K562 (cell line): Measurements from ENCODE around the gene NFATC2. TPM values are rescaled to one million over a fixed set of nuclear protein-coding genes. Genes with fewer than 3 reads are reported as not detected.

Source experiments
- ATAC-seq: fragments of 200-7000 bp; cut with Tn5 transposase; 3 replicates; pipeline ENCODE4 v1.9.1; 2020; ENCODE audit warnings: moderate library complexity
- BruUV-seq: library from RNA; stranded (reverse); fragments of 400-500 nt; replicated peaks from 2 replicates; lab custom pipeline; 2021; lab: Mats Ljungman, UMichigan
- CTCF ChIA-PET: fragments of 300-600 bp; formaldehyde crosslinking; extraction: SDS; loops from one replicate; lab custom pipeline; 2021; ENCODE audit warnings: low intra/inter-chr PET ratio; lab: Yijun Ruan, JAX
- POLR2A ChIA-PET: fragments of 300-600, 350-650 bp; sonication (Branson Sonifier 250); formaldehyde crosslinking; extraction: SDS; loops from one replicate; lab custom pipeline; 2021; ENCODE audit warnings: antibody characterized with exemption, inconsistent platforms; lab: Yijun Ruan, JAX
- DNase-seq, 4 experiments: peaks; one replicate each; pipeline versions ENCODE4 v3.0.0 to v3.0.0-alpha.2; 2011 to 2018; ENCODE audit warnings: low spot score in 3 of 4, mixed read lengths in 3 of 4; ENCODE audit errors: extremely low read depth in 1 of 4
- FAIRE-seq: peaks from 2 replicates; lab custom pipeline; 2011; peaks lifted over from hg19 to GRCh38; lab: Jason Lieb, UNC
- H2AFZ ChIP-seq: 2 replicates; pipeline ENCODE4 v1.6.0; 2011; ENCODE audit warnings: low read depth, low read length, control low read depth, inconsistent platforms
- H3K27ac ChIP-seq: fragments of 200-600 bp; 3 replicates; pipeline ENCODE4 v1.8.0; 2011; ENCODE audit warnings: low read depth, mild to moderate bottlenecking, control low read depth, inconsistent platforms, low read length, moderate library complexity, mixed read lengths; ENCODE audit errors: extremely low read depth
- H3K27me3 ChIP-seq, 2 experiments: fragments of 300-600 bp in 1 of 2; 2 replicates in 1 of 2; 3 replicates in 1 of 2; pipeline versions ENCODE4 v1.6.0 to v1.8.0; 2011; ENCODE audit warnings: inconsistent platforms in 2 of 2, low read length in 2 of 2, mild to moderate bottlenecking in 1 of 2, mixed read lengths in 1 of 2, moderate library complexity in 1 of 2; ENCODE audit not compliant: control insufficient read depth in 2 of 2, insufficient read depth in 2 of 2
- H3K36me3 ChIP-seq: fragments of 300-600 bp; 3 replicates; pipeline ENCODE4 v1.8.0; 2011; ENCODE audit warnings: mild to moderate bottlenecking, low read length, inconsistent platforms; ENCODE audit not compliant: control insufficient read depth, insufficient read depth
- H3K4me1 ChIP-seq, 2 experiments: fragments of 200-600 bp in 1 of 2; replicated peaks in 1 of 2; 2 replicates in 1 of 2; 3 replicates in 1 of 2; pipeline versions ENCODE4 v1.5.1 to v1.8.0; 2011; ENCODE audit warnings: inconsistent platforms in 2 of 2, low read length in 2 of 2, mild to moderate bottlenecking in 1 of 2, mixed read lengths in 1 of 2, moderate library complexity in 1 of 2; ENCODE audit not compliant: control insufficient read depth in 2 of 2, insufficient read depth in 2 of 2
- H3K4me2 ChIP-seq: 2 replicates; pipeline ENCODE4 v1.6.1; 2011; ENCODE audit warnings: low read length, control low read depth, inconsistent platforms, mixed read lengths; ENCODE audit not compliant: insufficient read depth
- H3K4me3 ChIP-seq: fragments of 200-600 bp; sonication (generic), shearing (Covaris generic); 2 replicates; pipeline ENCODE4 v1.5.1; 2016; ENCODE audit warnings: control low read depth, inconsistent platforms
- H3K79me2 ChIP-seq: fragments of 200-600 bp; 3 replicates; pipeline ENCODE4 v1.8.0; 2011; ENCODE audit warnings: low read length, inconsistent platforms; ENCODE audit not compliant: control insufficient read depth, insufficient read depth
- H3K9ac ChIP-seq, 2 experiments: 2 replicates each; pipeline versions ENCODE4 v1.6.0 to v1.6.1; 2011; ENCODE audit warnings: low read depth in 2 of 2, low read length in 2 of 2, control low read depth in 1 of 2, inconsistent platforms in 1 of 2, mild to moderate bottlenecking in 1 of 2, mixed read lengths in 1 of 2; ENCODE audit not compliant: insufficient read depth in 1 of 2
- H3K9me1 ChIP-seq: one replicate; pipeline ENCODE4 v1.6.0; 2011; ENCODE audit warnings: inconsistent platforms, mild to moderate bottlenecking, low read length, moderate library complexity; ENCODE audit not compliant: control insufficient read depth, insufficient read depth
- H3K9me3 ChIP-seq: replicated peaks from 2 replicates; pipeline ENCODE4 v1.5.1; 2011; ENCODE audit warnings: low read depth, low read length, inconsistent platforms; ENCODE audit not compliant: control insufficient read depth, insufficient read depth
- H4K20me1 ChIP-seq: replicated peaks from 2 replicates; pipeline ENCODE4 v1.6.1; 2011; ENCODE audit warnings: low read length, inconsistent platforms, mixed read lengths; ENCODE audit not compliant: control insufficient read depth, insufficient read depth
- FOSL1 ChIP-seq: fragments of 200-800 bp; sonication (Bioruptor generic); conservative IDR thresholded peaks from 2 replicates; pipeline ENCODE4 v1.6.1; 2016; ENCODE audit warnings: missing genetic modification characterization, missing compliant biosample characterization
- JUND ChIP-seq, 2 experiments: IDR thresholded peaks; 2 replicates in 1 of 2; 3 replicates in 1 of 2; pipeline ENCODE4 v1.6.1; 2011; ENCODE audit warnings: borderline replicate concordance in 2 of 2, low read depth in 2 of 2, low read length in 2 of 2, improper control_type of control experiment in 1 of 2, missing biosample characterization in 1 of 2, missing genetic modification characterization in 1 of 2, missing genetic modification reagents in 1 of 2
- PURB ChIP-seq: sonication (generic); formaldehyde crosslinking; IDR thresholded peaks from 2 replicates; pipeline ENCODE4 v1.9.0; 2021; ENCODE audit warnings: low read depth, mild to moderate bottlenecking, missing genetic modification reagents
- RCOR1 ChIP-seq, 2 experiments: IDR thresholded peaks; 2 replicates each; pipeline ENCODE4 v1.6.1; 2012; ENCODE audit warnings: low read depth in 2 of 2, low read length in 2 of 2, borderline replicate concordance in 1 of 2, improper control_type of control experiment in 1 of 2
- SP2 ChIP-seq: IDR thresholded peaks from 2 replicates; pipeline ENCODE4 v1.6.1; 2011; ENCODE audit warnings: mild to moderate bottlenecking, low read depth, low read length, moderate library complexity; ENCODE audit not compliant: poor library complexity, severe bottlenecking; ENCODE audit errors: extremely low read depth
- SRF ChIP-seq, 2 experiments: fragments of 250-450, 450-650 bp in 1 of 2; sonication (Bioruptor Pico) in 1 of 2; sonication (generic) in 1 of 2; formaldehyde crosslinking; IDR thresholded peaks; 2 replicates each; pipeline versions ENCODE4 v1.5.0 to v1.5.1; 2020 to 2022; ENCODE audit warnings: mild to moderate bottlenecking in 1 of 2, missing genetic modification reagents in 1 of 2
- TAF9B ChIP-seq: fragments of 450-650 bp; IDR thresholded peaks from 2 replicates; pipeline ENCODE4 v1.6.1; 2018; ENCODE audit warnings: mild to moderate bottlenecking; ENCODE audit not compliant: partially characterized antibody
- YY1 ChIP-seq, 3 experiments: IDR thresholded peaks; 2 replicates each; pipeline ENCODE4 v1.6.1; 2011; ENCODE audit warnings: low read length in 2 of 3, mild to moderate bottlenecking in 2 of 3, moderate library complexity in 2 of 3, borderline replicate concordance in 1 of 3, control low read depth in 1 of 3, low read depth in 1 of 3; ENCODE audit not compliant: insufficient read depth in 3 of 3, insufficient replicate concordance in 2 of 3, control insufficient read depth in 1 of 3, insufficient read length in 1 of 3; ENCODE audit errors: extremely low read depth in 1 of 3
- ZC3H11A ChIP-seq: IDR thresholded peaks from 2 replicates; pipeline ENCODE4 v1.6.1; 2012; ENCODE audit warnings: low read depth, low read length, improper control_type of control experiment
- ZKSCAN8 ChIP-seq: fragments of 200-800 bp; sonication (Bioruptor generic); IDR thresholded peaks from 2 replicates; pipeline ENCODE4 v1.6.1; 2016; ENCODE audit warnings: missing genetic modification characterization, missing compliant biosample characterization
- ZNF316 ChIP-seq: fragments of 450-650 bp; IDR thresholded peaks from 2 replicates; pipeline ENCODE4 v1.6.1; 2016
- WGBS: fragments of 100-300 bp; shearing (Covaris generic); methylation state at CpG from one replicate; pipeline ENCODE4 v1.1.6; 2016; ENCODE audit warnings: low coverage, mixed read lengths; ENCODE audit not compliant: insufficient coverage; ENCODE audit errors: missing lambda C conversion rate; 5-methylcytosine and 5-hydroxymethylcytosine counted together
- in situ Hi-C: fragments of 300-500 bp; cut with MboI; formaldehyde crosslinking; loops from 4 replicates; pipeline ENCODE4 v1.15.0; 2018; ENCODE audit warnings: inconsistent platforms, mixed read lengths
- intact Hi-C: fragments of 100-400 bp; cut with micrococcal nuclease; formaldehyde crosslinking; loops from 2 replicates; pipeline ENCODE4 v1.14.2; 2022
- polyA plus RNA-seq, 8 experiments: library from polyadenylated mRNA; depleted of rRNA in 4 of 8; stranded (reverse) in 5 of 8; unstranded in 3 of 8; fragments of >200 nt; fragmentation: Nextera tagmentation in 2 of 8; fragmentation: Illumina TruSeq in 1 of 8; extraction: Ambion mirVana in 2 of 8; extraction: Trizol in 1 of 8; gene quantifications; 2 replicates each; pipeline versions ENCODE4 v1.2.1 to v1.2.3, GENCODE V29; 2011 to 2014; ENCODE audit warnings: inconsistent platforms in 1 of 8, missing spikeins in 1 of 8
- total RNA-seq, 7 experiments: library from RNA; depleted of rRNA in 6 of 7; stranded (reverse); fragments of >200 nt in 6 of 7; fragmentation: Illumina TruSeq in 2 of 7; extraction: Trizol in 2 of 7; gene quantifications; 2 replicates each; pipeline versions ENCODE4 v1.2.1 to v1.2.3, GENCODE V29; 2011 to 2021; ENCODE audit warnings: low replicate concordance in 1 of 7
- TF ChIP-seq, protein P1 (sequence below): fragments of 250-450 bp; sonication (Bioruptor Pico); IDR thresholded peaks from 2 replicates; pipeline ENCODE4 v1.4.0; 2020
- TF ChIP-seq, protein P2 (sequence below), 2 experiments: IDR thresholded peaks; 2 replicates each; pipeline ENCODE4 v1.6.1; 2012; ENCODE audit warnings: improper control_type of control experiment in 2 of 2, low read depth in 2 of 2, low read length in 2 of 2, borderline replicate concordance in 1 of 2
- TF ChIP-seq, protein P3 (sequence below): fragments of 200-800 bp; sonication (Bioruptor generic); IDR thresholded peaks from 2 replicates; pipeline ENCODE4 v1.6.1; 2017; ENCODE audit warnings: missing genetic modification characterization, missing compliant biosample characterization
- TF ChIP-seq, protein P4 (sequence below): fragments of 250-450 bp; sonication (Bioruptor Pico); IDR thresholded peaks from 2 replicates; pipeline ENCODE4 v1.6.1; 2021; ENCODE audit warnings: mild to moderate bottlenecking

Gene NFATC2
- total and polyA plus RNA-seq, 9 of the 15 experiments (the other 6 are each of a cell fraction or from before 2014, with no cell fraction given), result 1.9 to 11.2 (median 3.0) TPM

DNA sequence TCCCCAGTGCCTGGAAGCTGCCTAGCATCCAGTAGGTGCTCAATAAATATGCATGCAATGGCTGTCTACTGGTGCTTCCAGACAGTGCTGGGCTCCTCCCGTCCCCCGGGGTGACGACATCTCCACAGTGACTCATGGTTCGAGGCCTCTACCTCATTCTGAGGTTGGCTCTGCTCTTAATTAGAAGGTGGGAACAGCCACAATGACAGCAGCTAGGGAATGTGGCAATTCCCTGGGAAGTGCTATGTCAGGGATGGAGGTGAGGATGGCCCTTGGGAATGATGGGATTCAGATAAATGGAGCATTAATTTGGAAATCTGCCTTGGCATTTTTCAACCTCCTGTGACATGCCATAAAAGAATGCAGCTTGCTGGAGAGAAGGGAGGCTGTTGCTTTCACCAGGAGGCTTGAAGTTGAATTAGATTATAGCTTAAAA is 43.5 kb upstream of the NFATC2 start:
- H3K9me1 ChIP-seq, result no peaks in the 10 kb centered on the region
- H4K20me1 ChIP-seq, result no peaks in the 10 kb centered on the region
- FAIRE-seq (peak; percentile 70), DNase-seq (no peak), ATAC-seq (peak; percentile 77)
- no peak overlapping the region for H3K4me3 ChIP-seq
- intact Hi-C loops, result no loop called here
- BruUV-seq, result no TSS peak
- no peaks in the 10 kb centered on the region for H3K9me3 ChIP-seq
- H3K27me3 ChIP-seq, result no peaks in the 10 kb centered on the region
- H2AFZ ChIP-seq, result no peak overlapping the region
- H3K36me3 ChIP-seq, result no peaks in the 10 kb centered on the region
- POLR2A ChIA-PET, result interaction anchor here (0.6 to 0.8 kb wide), 2 partner anchors 79 to 191 kb away, joined by 3 read pairs; no protein-coding TSS in a partner anchor
- no peak overlapping the region for H3K9ac ChIP-seq
- H3K79me2 ChIP-seq, result no peaks in the 10 kb centered on the region
- no peaks in the 10 kb centered on the region for H3K4me1 ChIP-seq
- in situ Hi-C loops, result no loop called here
- no peak overlapping the region for H3K4me2 ChIP-seq
- 13% methylated on average over 4 of the region's 4 CpGs for WGBS
- no peak overlapping the region for H3K27ac ChIP-seq
- CTCF ChIA-PET, result no interaction called here
- TF ChIP-seq FOSL1, result peak; percentile 64
- no peak for TF ChIP-seq SP2
- peak in 1 of 3 experiments; percentile 22 for TF ChIP-seq YY1 (IDR thresholded peaks at IDR 0.05; ENCODE audit: borderline replicate concordance in 1 of 3, control insufficient read depth in 1 of 3, extremely low read depth in 1 of 3, insufficient read depth in 3 of 3, insufficient read length in 1 of 3, insufficient replicate concordance in 2 of 3, low read depth in 1 of 3, low read length in 2 of 3)
- TF ChIP-seq, protein P1, sequence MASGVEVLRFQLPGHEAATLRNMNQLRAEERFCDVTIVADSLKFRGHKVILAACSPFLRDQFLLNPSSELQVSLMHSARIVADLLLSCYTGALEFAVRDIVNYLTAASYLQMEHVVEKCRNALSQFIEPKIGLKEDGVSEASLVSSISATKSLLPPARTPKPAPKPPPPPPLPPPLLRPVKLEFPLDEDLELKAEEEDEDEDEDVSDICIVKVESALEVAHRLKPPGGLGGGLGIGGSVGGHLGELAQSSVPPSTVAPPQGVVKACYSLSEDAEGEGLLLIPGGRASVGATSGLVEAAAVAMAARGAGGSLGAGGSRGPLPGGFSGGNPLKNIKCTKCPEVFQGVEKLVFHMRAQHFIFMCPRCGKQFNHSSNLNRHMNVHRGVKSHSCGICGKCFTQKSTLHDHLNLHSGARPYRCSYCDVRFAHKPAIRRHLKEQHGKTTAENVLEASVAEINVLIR (CRISPR knock-in tag), result no peak
- no peak for TF ChIP-seq PURB (CRISPR knock-in tag)
- TF ChIP-seq, protein P2, sequence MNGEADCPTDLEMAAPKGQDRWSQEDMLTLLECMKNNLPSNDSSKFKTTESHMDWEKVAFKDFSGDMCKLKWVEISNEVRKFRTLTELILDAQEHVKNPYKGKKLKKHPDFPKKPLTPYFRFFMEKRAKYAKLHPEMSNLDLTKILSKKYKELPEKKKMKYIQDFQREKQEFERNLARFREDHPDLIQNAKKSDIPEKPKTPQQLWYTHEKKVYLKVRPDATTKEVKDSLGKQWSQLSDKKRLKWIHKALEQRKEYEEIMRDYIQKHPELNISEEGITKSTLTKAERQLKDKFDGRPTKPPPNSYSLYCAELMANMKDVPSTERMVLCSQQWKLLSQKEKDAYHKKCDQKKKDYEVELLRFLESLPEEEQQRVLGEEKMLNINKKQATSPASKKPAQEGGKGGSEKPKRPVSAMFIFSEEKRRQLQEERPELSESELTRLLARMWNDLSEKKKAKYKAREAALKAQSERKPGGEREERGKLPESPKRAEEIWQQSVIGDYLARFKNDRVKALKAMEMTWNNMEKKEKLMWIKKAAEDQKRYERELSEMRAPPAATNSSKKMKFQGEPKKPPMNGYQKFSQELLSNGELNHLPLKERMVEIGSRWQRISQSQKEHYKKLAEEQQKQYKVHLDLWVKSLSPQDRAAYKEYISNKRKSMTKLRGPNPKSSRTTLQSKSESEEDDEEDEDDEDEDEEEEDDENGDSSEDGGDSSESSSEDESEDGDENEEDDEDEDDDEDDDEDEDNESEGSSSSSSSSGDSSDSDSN (IDR thresholded peaks at IDR 0.05; ENCODE audit: borderline replicate concordance in 1 of 2, low read depth in 2 of 2, low read length in 2 of 2), result no peak
- no peak for TF ChIP-seq TAF9B
- TF ChIP-seq ZKSCAN8, result peak; percentile 98
- TF ChIP-seq, protein P3, sequence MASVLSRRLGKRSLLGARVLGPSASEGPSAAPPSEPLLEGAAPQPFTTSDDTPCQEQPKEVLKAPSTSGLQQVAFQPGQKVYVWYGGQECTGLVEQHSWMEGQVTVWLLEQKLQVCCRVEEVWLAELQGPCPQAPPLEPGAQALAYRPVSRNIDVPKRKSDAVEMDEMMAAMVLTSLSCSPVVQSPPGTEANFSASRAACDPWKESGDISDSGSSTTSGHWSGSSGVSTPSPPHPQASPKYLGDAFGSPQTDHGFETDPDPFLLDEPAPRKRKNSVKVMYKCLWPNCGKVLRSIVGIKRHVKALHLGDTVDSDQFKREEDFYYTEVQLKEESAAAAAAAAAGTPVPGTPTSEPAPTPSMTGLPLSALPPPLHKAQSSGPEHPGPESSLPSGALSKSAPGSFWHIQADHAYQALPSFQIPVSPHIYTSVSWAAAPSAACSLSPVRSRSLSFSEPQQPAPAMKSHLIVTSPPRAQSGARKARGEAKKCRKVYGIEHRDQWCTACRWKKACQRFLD (CRISPR knock-in tag), result no peak
- TF ChIP-seq ZC3H11A, result no peak
- no peak for TF ChIP-seq ZNF316
- TF ChIP-seq, protein P4, sequence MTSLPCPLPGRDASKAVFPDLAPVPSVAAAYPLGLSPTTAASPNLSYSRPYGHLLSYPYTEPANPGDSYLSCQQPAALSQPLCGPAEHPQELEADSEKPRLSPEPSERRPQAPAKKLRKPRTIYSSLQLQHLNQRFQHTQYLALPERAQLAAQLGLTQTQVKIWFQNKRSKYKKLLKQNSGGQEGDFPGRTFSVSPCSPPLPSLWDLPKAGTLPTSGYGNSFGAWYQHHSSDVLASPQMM (CRISPR knock-in tag), result no peak
- TF ChIP-seq RCOR1 (IDR thresholded peaks at IDR 0.05; ENCODE audit: borderline replicate concordance in 1 of 2, low read depth in 2 of 2, low read length in 2 of 2), result no peak
- TF ChIP-seq SRF (CRISPR knock-in tag; IDR thresholded peaks at IDR 0.05), result no peak
- peak; percentile 70; the same call in 1 of the 2 replicates for TF ChIP-seq JUND (IDR thresholded peaks at IDR 0.05; ENCODE audit: borderline replicate concordance, low read depth, low read length)
- TF ChIP-seq JUND (tag; IDR thresholded peaks at IDR 0.05; ENCODE audit: borderline replicate concordance, low read depth, low read length), result peak; percentile 57; the same call in 2 of the 3 replicates
